CD8-positive, alpha-beta memory T cell (primary cell): Measurements from ENCODE around the gene ARL9. TPM values are rescaled to one million over a fixed set of nuclear protein-coding genes. Genes with fewer than 3 reads are reported as not detected.
A peak's percentile ranks its signal among the peaks of the same experiment; 100 is the strongest.
"Not testable (repeated sequence)": the region's sequence is repeated elsewhere in the genome, so short reads cannot be mapped to it uniquely, and the experiment has no call there.

ENCODE experiments used
- CTCF ChIA-PET: fragments of 350-600 bp; sonication (Branson Sonifier 250); formaldehyde crosslinking; loops from one replicate; lab custom pipeline; 2021; ENCODE audit warnings: antibody characterized with exemption; lab: Charles Lee
- POLR2A ChIA-PET: fragments of 350-600 bp; sonication (Branson Sonifier 250); formaldehyde crosslinking; loops from one replicate; lab custom pipeline; 2021; ENCODE audit warnings: antibody characterized with exemption; lab: Charles Lee
- DNase-seq, 5 donors: peaks; one replicate each; pipeline versions ENCODE4 v3.0.0 to v3.0.0-alpha.2; 2020 to 2022; ENCODE audit warnings: mixed read lengths in 1 of 5
- H3K27ac ChIP-seq: one replicate; pipeline ENCODE4 v1.7.0; 2013; ENCODE audit warnings: low read depth, mild to moderate bottlenecking, low read length, moderate library complexity
- H3K27me3 ChIP-seq: 2 replicates; pipeline ENCODE4 v1.7.0; 2013; ENCODE audit warnings: low read length, mild to moderate bottlenecking; ENCODE audit not compliant: insufficient read depth, poor library complexity, severe bottlenecking
- H3K36me3 ChIP-seq: 2 replicates; pipeline ENCODE4 v1.7.0; 2013; ENCODE audit warnings: mild to moderate bottlenecking, low read length, moderate library complexity; ENCODE audit not compliant: insufficient read depth
- H3K4me1 ChIP-seq: 2 replicates; pipeline ENCODE4 v1.7.0; 2013; ENCODE audit warnings: mild to moderate bottlenecking, low read length, moderate library complexity; ENCODE audit not compliant: insufficient read depth
- H3K4me3 ChIP-seq: 2 replicates; pipeline ENCODE4 v1.7.0; 2013; ENCODE audit warnings: mild to moderate bottlenecking, low read length
- H3K9me3 ChIP-seq: 2 replicates; pipeline ENCODE4 v1.7.0; 2013; ENCODE audit warnings: mild to moderate bottlenecking, low read length
- H3K27ac Mint-ChIP-seq, 8 donors: one replicate each; pipeline ENCODE4 v1.8.0; 2020 to 2021; ENCODE audit warnings: mixed read lengths in 8 of 8, mild to moderate bottlenecking in 6 of 8, inconsistent platforms in 3 of 8, moderate library complexity in 3 of 8
- H3K27me3 Mint-ChIP-seq, 2 donors: one replicate each; pipeline ENCODE4 v1.8.0; 2020 to 2021; ENCODE audit warnings: mixed read lengths in 2 of 2, mild to moderate bottlenecking in 1 of 2, moderate library complexity in 1 of 2
- H3K36me3 Mint-ChIP-seq, 3 donors: one replicate each; pipeline ENCODE4 v1.8.0; 2020 to 2021; ENCODE audit warnings: mixed read lengths in 3 of 3, inconsistent platforms in 1 of 3, mild to moderate bottlenecking in 1 of 3
- H3K4me1 Mint-ChIP-seq, 3 donors: one replicate each; pipeline ENCODE4 v1.8.0; 2020 to 2021; ENCODE audit warnings: mixed read lengths in 3 of 3, inconsistent platforms in 1 of 3, mild to moderate bottlenecking in 1 of 3
- H3K4me3 Mint-ChIP-seq, 7 donors: one replicate each; pipeline ENCODE4 v1.8.0; 2020 to 2021; ENCODE audit warnings: mixed read lengths in 7 of 7, mild to moderate bottlenecking in 6 of 7, moderate library complexity in 4 of 7, inconsistent platforms in 2 of 7
- H3K9me3 Mint-ChIP-seq, 5 donors: one replicate each; pipeline ENCODE4 v1.8.0; 2020 to 2022; ENCODE audit warnings: mixed read lengths in 5 of 5, mild to moderate bottlenecking in 3 of 5, moderate library complexity in 2 of 5, inconsistent platforms in 1 of 5
- polyA plus RNA-seq: library from polyadenylated mRNA; unstranded; fragments of 300-500 nt; fragmentation: Illumina TruSeq; gene quantifications from one replicate; pipeline ENCODE4 v1.2.3, GENCODE V29; 2021
- total RNA-seq, 2 experiments: library from RNA; stranded (reverse); gene quantifications; one replicate each; pipeline ENCODE4 v1.2.3, GENCODE V29; 2021

Gene ARL9
- total RNA-seq = under 1 TPM; 0.35 to 0.38 TPM
- not detected for polyA plus RNA-seq

GRCh38 chr4:56505269-56506130 is at the start of gene ARL9:
ARL9 (plus strand) TSS chr4:56505791; CDS start chr4:56505863, 72 bp downstream.
- Histone ChIP-seq H3K27me3 (no peaks in the 10 kb centered on the region), H3K4me3 (peak within 1 kb of the TSS; percentile 58), H3K36me3 (no peaks in the 10 kb centered on the region), H3K4me1 (peaks cover 15% of the 10 kb centered on the region), H3K9me3 (no peaks in the 10 kb centered on the region), H3K27ac (no peak within 1 kb of the TSS)
- no peaks in the 10 kb centered on the region for H3K9me3 Mint-ChIP-seq
- POLR2A ChIA-PET = no interaction called here
- H3K36me3 Mint-ChIP-seq = peaks cover 8 to 21% (median 9%) of the 10 kb centered on the region in 3 donors
- CTCF ChIA-PET = no interaction called here
- H3K4me3 Mint-ChIP-seq = peak within 1 kb of the TSS; percentile 76 to 91 (median 87)
- peak within 1 kb of the TSS in 7 of 8 donors; percentile 55 to 89 (median 77) for H3K27ac Mint-ChIP-seq
- H3K27me3 Mint-ChIP-seq = peaks cover 0 to 2% of the 10 kb centered on the region in 2 donors
- peak; percentile 38 to 83 (median 62) for DNase-seq
- peaks cover 14 to 17% (median 16%) of the 10 kb centered on the region in 3 donors for H3K4me1 Mint-ChIP-seq

GRCh38 chr4:56460085-56460484 is 45.5 kb upstream of the ARL9 start:
- H3K4me3 ChIP-seq = no peak overlapping the region
- Mint-ChIP-seq H3K27me3 (no peaks in the 10 kb centered on the region), H3K9me3 (no peaks in the 10 kb centered on the region), H3K4me3 (no peak overlapping the region), H3K36me3 (peaks cover 4 to 53% (median 10%) of the 10 kb centered on the region in 3 donors), H3K27ac (peak overlapping the region in 1 of 8 donors; percentile 1), H3K4me1 (peaks cover 17 to 26% (median 22%) of the 10 kb centered on the region in 3 donors)
- DNase-seq = no peak
- CTCF ChIA-PET = interaction anchor here (1.2 to 1.6 kb wide), 3 partner anchors 24 to 37 kb away, joined by 3 to 4 read pairs (median 4); partner anchors contain the start of genes PAICS and PPAT
- peaks cover 11% of the 10 kb centered on the region for H3K4me1 ChIP-seq
- no peaks in the 10 kb centered on the region for H3K9me3 ChIP-seq
- peaks cover 8% of the 10 kb centered on the region for H3K36me3 ChIP-seq
- POLR2A ChIA-PET = interaction anchor here (1.4 kb wide), 1 partner anchor 24 kb away, joined by 8 read pairs; the partner anchor contains the start of gene PAICS
- H3K27ac ChIP-seq = no peak overlapping the region
- H3K27me3 ChIP-seq = no peaks in the 10 kb centered on the region

- Histone ChIP-seq H3K9me3 (no peaks in the 10 kb centered on the region), H3K27me3 (no peaks in the 10 kb centered on the region), H3K4me3 (no peak overlapping the region), H3K27ac (no peak overlapping the region), H3K4me1 (peaks cover 26% of the 10 kb centered on the region), H3K36me3 (peaks cover 8% of the 10 kb centered on the region)
- no peak for DNase-seq
- H3K27ac Mint-ChIP-seq = peak overlapping the region in 3 of 8 donors; percentile 10 to 75 (median 18)
- H3K4me1 Mint-ChIP-seq = peaks cover 33 to 47% (median 43%) of the 10 kb centered on the region in 3 donors
- H3K36me3 Mint-ChIP-seq = peaks cover 4 to 47% (median 10%) of the 10 kb centered on the region in 3 donors
- H3K4me3 Mint-ChIP-seq = peak overlapping the region in 1 of 7 donors; percentile 56
- no peaks in the 10 kb centered on the region for H3K9me3 Mint-ChIP-seq
- ChIA-PET CTCF (no interaction called here), POLR2A (no interaction called here)
- no peaks in the 10 kb centered on the region for H3K27me3 Mint-ChIP-seq
Observed at GRCh38 chr4:56462157-56462556, 43.4 kb upstream of the ARL9 start.

- Histone ChIP-seq H3K27me3 (no peaks in the 10 kb centered on the region), H3K27ac (no peak overlapping the region), H3K4me3 (no peak overlapping the region), H3K4me1 (peaks cover 32% of the 10 kb centered on the region), H3K9me3 (no peaks in the 10 kb centered on the region), H3K36me3 (peaks cover 8% of the 10 kb centered on the region)
- peaks cover 44 to 60% (median 55%) of the 10 kb centered on the region in 3 donors for H3K4me1 Mint-ChIP-seq
- H3K4me3 Mint-ChIP-seq = no peak overlapping the region
- H3K36me3 Mint-ChIP-seq = peaks cover 4 to 52% (median 10%) of the 10 kb centered on the region in 3 donors
- no peaks in the 10 kb centered on the region for H3K9me3 Mint-ChIP-seq
- ChIA-PET POLR2A (no interaction called here), CTCF (interaction anchor here (1.5 kb wide), 1 partner anchor 28 kb away, joined by 4 read pairs; the partner anchor contains the start of gene PAICS)
- no peaks in the 10 kb centered on the region for H3K27me3 Mint-ChIP-seq
- no peak for DNase-seq
- peak overlapping the region in 1 of 8 donors; percentile 21 for H3K27ac Mint-ChIP-seq
Observed at GRCh38 chr4:56463711-56464110, 41.9 kb upstream of the ARL9 start.

GRCh38 chr4:56464581-56464980 is 41.0 kb upstream of the ARL9 start:
- no peaks in the 10 kb centered on the region for H3K9me3 ChIP-seq
- Mint-ChIP-seq H3K4me1 (peaks cover 52 to 68% (median 64%) of the 10 kb centered on the region in 3 donors), H3K36me3 (peaks cover 4 to 47% (median 9%) of the 10 kb centered on the region in 3 donors), H3K4me3 (peak overlapping the region in 4 of 7 donors; percentile 0 to 98 (median 38)), H3K9me3 (no peaks in the 10 kb centered on the region), H3K27ac (peak overlapping the region in 2 of 8 donors; percentile 39 to 61), H3K27me3 (no peaks in the 10 kb centered on the region)
- H3K4me3 ChIP-seq = no peak overlapping the region
- H3K4me1 ChIP-seq = peaks cover 40% of the 10 kb centered on the region
- ChIA-PET CTCF (interaction anchor here (1.5 kb wide), 1 partner anchor 29 kb away, joined by 4 read pairs; the partner anchor contains the start of gene PAICS), POLR2A (interaction anchor here (5.1 kb wide), 1 partner anchor 29 kb away, joined by 46 read pairs; the partner anchor contains the start of genes PAICS and PPAT)
- no peaks in the 10 kb centered on the region for H3K27me3 ChIP-seq
- peaks cover 8% of the 10 kb centered on the region for H3K36me3 ChIP-seq
- DNase-seq = no peak
- H3K27ac ChIP-seq = no peak overlapping the region

GRCh38 chr4:56465599-56466295 is 39.8 kb upstream of the ARL9 start:
- H3K4me3 Mint-ChIP-seq = peak overlapping the region; percentile 93 to 100 (median 98)
- Histone ChIP-seq H3K9me3 (no peaks in the 10 kb centered on the region), H3K4me3 (peak overlapping the region; percentile 97), H3K27me3 (no peaks in the 10 kb centered on the region), H3K27ac (peak overlapping the region; percentile 96), H3K4me1 (peaks cover 48% of the 10 kb centered on the region), H3K36me3 (peaks cover 5% of the 10 kb centered on the region)
- peak overlapping the region; percentile 43 to 100 (median 94) for H3K27ac Mint-ChIP-seq
- CTCF ChIA-PET = interaction anchor here (1.5 to 2.3 kb wide), 3 partner anchors 14 to 40 kb away, joined by 3 to 20 read pairs (median 6); partner anchors contain the start of genes PAICS and PPAT
- no peaks in the 10 kb centered on the region for H3K27me3 Mint-ChIP-seq
- peaks cover 0 to 44% (median 0%) of the 10 kb centered on the region in 3 donors for H3K36me3 Mint-ChIP-seq
- H3K4me1 Mint-ChIP-seq = peaks cover 59 to 73% (median 65%) of the 10 kb centered on the region in 3 donors
- POLR2A ChIA-PET = interaction anchor here (0.6 to 5.1 kb wide), 5 partner anchors 30 to 558 kb away, joined by 4 to 46 read pairs (median 6); partner anchors contain the start of genes AASDH, PAICS and PPAT
- DNase-seq = no peak
- no peaks in the 10 kb centered on the region for H3K9me3 Mint-ChIP-seq

GRCh38 chr4:56466296-56466761 is 39.3 kb upstream of the ARL9 start:
- POLR2A ChIA-PET = interaction anchor here (0.6 to 5.1 kb wide), 4 partner anchors 30 to 557 kb away, joined by 4 to 46 read pairs (median 7); partner anchors contain the start of genes AASDH, PAICS and PPAT

More at GRCh38 chr4:56466296-56466761, 39.3 kb upstream of the ARL9 start:
- H3K9me3 ChIP-seq, H3K36me3 ChIP-seq, H3K27me3 ChIP-seq, H3K27me3 Mint-ChIP-seq, H3K9me3 Mint-ChIP-seq: not testable (repeated sequence)
- Mint-ChIP-seq H3K4me1 (peaks cover 59 to 75% (median 65%) of the 10 kb centered on the region in 3 donors), H3K27ac (peak overlapping the region; percentile 92 to 100 (median 98)), H3K4me3 (peak overlapping the region; percentile 93 to 100 (median 98)), H3K36me3 (peaks cover 0 to 43% (median 1%) of the 10 kb centered on the region in 3 donors)
- DNase-seq = peak in 1 of 5 donors; percentile 6
- H3K27ac ChIP-seq = peak overlapping the region; percentile 96
- H3K4me1 ChIP-seq = peaks cover 48% of the 10 kb centered on the region
- CTCF ChIA-PET = interaction anchor here (0.7 to 2.3 kb wide), 4 partner anchors 15 to 42 kb away, joined by 3 to 20 read pairs (median 4); partner anchors contain the start of genes PAICS and PPAT
- H3K4me3 ChIP-seq = peak overlapping the region; percentile 97
